Measurements from ENCODE around the gene MSI2. TPM values are rescaled to one million over a fixed set of nuclear protein-coding genes. Genes with fewer than 3 reads are reported as not detected.

MSI2 gene
- polyA plus RNA-seq, 1 of the 3 experiments (the other 2 are of a cell fraction), result 24.1 TPM

DNA sequence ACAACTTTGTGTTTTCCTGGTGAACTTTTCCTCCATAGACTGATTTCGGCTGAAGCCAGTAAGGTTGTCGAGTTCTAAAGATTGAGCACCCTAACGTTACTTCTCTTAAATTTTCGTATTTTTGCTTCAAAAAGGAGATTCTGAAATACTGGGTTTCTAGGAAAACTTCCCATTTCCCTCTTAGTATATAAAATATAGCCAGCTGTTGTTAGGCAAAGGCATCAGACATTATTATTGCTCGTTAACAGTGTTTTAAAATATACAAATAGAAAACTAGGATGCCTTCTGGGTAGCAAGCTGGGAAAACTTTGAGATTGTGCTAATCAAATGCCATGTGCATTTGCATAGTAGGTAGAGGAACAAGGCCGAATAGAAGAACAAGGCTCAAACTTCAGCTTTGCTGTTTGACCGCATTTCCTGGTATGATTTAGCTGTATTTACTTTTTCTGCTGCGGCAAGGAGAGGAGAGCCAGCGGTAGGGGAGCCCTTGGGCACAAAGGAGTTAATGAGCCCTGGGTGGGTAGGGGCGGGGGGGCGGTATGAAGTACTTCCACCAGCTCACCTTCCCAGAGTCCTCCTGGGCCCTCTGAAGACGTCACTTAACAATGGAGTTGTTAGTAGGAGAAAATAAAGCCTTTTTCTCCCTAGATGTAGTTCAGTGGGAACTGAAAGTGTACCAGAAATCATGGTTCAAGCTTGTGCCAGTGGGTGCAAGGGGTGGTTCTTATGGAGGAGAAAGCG, 151.9 kb downstream of the MSI2 start:
- no peak overlapping the region for H3K9ac ChIP-seq
- no peak overlapping the region for H3K4me3 ChIP-seq (ENCODE audit: low read depth in 2 of 2, low read length in 1 of 2)
- ChIA-PET CTCF (interaction anchor here (0.9 to 1.6 kb wide), 5 partner anchors 9 to 425 kb away, joined by 3 to 5 read pairs (median 4); no protein-coding TSS in a partner anchor), POLR2A (no interaction called here)
- no peaks in the 10 kb centered on the region for H3K9me3 ChIP-seq
- H4K20me1 ChIP-seq (ENCODE audit: insufficient read depth), result no peaks in the 10 kb centered on the region
- H3K27ac ChIP-seq (ENCODE audit: low read depth in 2 of 2, low read length in 1 of 2), result peak overlapping the region in 1 of 2 experiments; percentile 55; a peak in 1 of 4 replicates
- no peak overlapping the region for H3K4me2 ChIP-seq
- H3F3A ChIP-seq (replicated peaks; ENCODE audit: insufficient read depth), result no peaks in the 10 kb centered on the region
- no peaks in the 10 kb centered on the region for H3K27me3 ChIP-seq (ENCODE audit: insufficient read depth)
- H2AFZ ChIP-seq (ENCODE audit: low read depth), result no peak overlapping the region
- no peaks in the 10 kb centered on the region for H3K79me2 ChIP-seq (ENCODE audit: insufficient read depth)
- DNase-seq, result no peak
- peaks cover 5 to 36% of the 10 kb centered on the region in 2 experiments; a peak in 3 of 4 replicates for H3K4me1 ChIP-seq (ENCODE audit: control insufficient read depth in 1 of 2, insufficient read depth in 2 of 2, low read depth in 1 of 2, low read length in 1 of 2)
- H3K36me3 ChIP-seq (replicated peaks in 1 of 2; ENCODE audit: control insufficient read depth in 1 of 2, insufficient read depth in 2 of 2, low read length in 1 of 2), result peaks cover 0 to 15% of the 10 kb centered on the region in 2 experiments
- TF ChIP-seq MXI1 (IDR thresholded peaks at IDR 0.05; ENCODE audit: low read depth, low read length) (no peak), EP300 (IDR thresholded peaks at IDR 0.05; ENCODE audit: borderline replicate concordance in 1 of 2, low read depth in 1 of 2, low read length in 1 of 2) (no peak), TCF12 (IDR thresholded peaks at IDR 0.05) (no peak), RFX5 (IDR thresholded peaks at IDR 0.05; ENCODE audit: low read length) (no peak), CHD2 (IDR thresholded peaks at IDR 0.05; ENCODE audit: low read length, partially characterized antibody) (no peak), TAF1 (IDR thresholded peaks at IDR 0.05; ENCODE audit: borderline replicate concordance, low read depth, low read length) (no peak), FOSL2 (IDR thresholded peaks at IDR 0.05; ENCODE audit: borderline replicate concordance, low read depth) (no peak), NFIC (IDR thresholded peaks at IDR 0.05; ENCODE audit: borderline replicate concordance) (no peak), FOXM1 (IDR thresholded peaks at IDR 0.05; ENCODE audit: low read depth) (no peak), MAX (IDR thresholded peaks at IDR 0.05; ENCODE audit: low read depth) (no peak), YY1 (IDR thresholded peaks at IDR 0.05; ENCODE audit: low read depth) (no peak)
- no peaks in the 10 kb centered on the region for H3K9me2 ChIP-seq
- WGBS (ENCODE audit: low lambda C conversion rate), result 94% methylated on average over 13 of the region's 13 CpGs

- no peak overlapping the region for H3K4me2 ChIP-seq
- no peaks in the 10 kb centered on the region for H4K20me1 ChIP-seq (ENCODE audit: insufficient read depth)
- peaks cover 5 to 27% of the 10 kb centered on the region in 2 experiments; a peak in 3 of 4 replicates for H3K4me1 ChIP-seq (ENCODE audit: control insufficient read depth in 1 of 2, insufficient read depth in 2 of 2, low read depth in 1 of 2, low read length in 1 of 2)
- no peaks in the 10 kb centered on the region for H3F3A ChIP-seq (replicated peaks; ENCODE audit: insufficient read depth)
- WGBS (ENCODE audit: low lambda C conversion rate), result 81% methylated on average over 6 of the region's 6 CpGs
- CTCF ChIA-PET, result interaction anchor here (1.2 to 1.4 kb wide), 3 partner anchors 26 to 167 kb away, joined by 5 to 6 read pairs (median 5); no protein-coding TSS in a partner anchor
- no peaks in the 10 kb centered on the region for H3K9me2 ChIP-seq
- DNase-seq, result no peak
- H3K4me3 ChIP-seq (ENCODE audit: low read depth in 2 of 2, low read length in 1 of 2), result no peak overlapping the region
- TF ChIP-seq RAD21 (IDR thresholded peaks at IDR 0.05; ENCODE audit: low read length) (no peak), YY1 (IDR thresholded peaks at IDR 0.05; ENCODE audit: low read depth) (no peak), CHD2 (IDR thresholded peaks at IDR 0.05; ENCODE audit: low read length, partially characterized antibody) (no peak), EP300 (IDR thresholded peaks at IDR 0.05; ENCODE audit: borderline replicate concordance in 1 of 2, low read depth in 1 of 2, low read length in 1 of 2) (no peak), MAX (IDR thresholded peaks at IDR 0.05; ENCODE audit: low read depth) (no peak), POLR2AphosphoS5 (IDR thresholded peaks at IDR 0.05; ENCODE audit: low read depth, low read length) (no peak), RCOR1 (IDR thresholded peaks at IDR 0.05; ENCODE audit: low read length) (no peak), CTCF (IDR thresholded peaks at IDR 0.05) (no peak), REST (IDR thresholded peaks at IDR 0.05; ENCODE audit: low read depth, low read length) (no peak), FOSL2 (IDR thresholded peaks at IDR 0.05; ENCODE audit: borderline replicate concordance, low read depth) (no peak), FOXM1 (IDR thresholded peaks at IDR 0.05; ENCODE audit: low read depth) (no peak)
- H3K9ac ChIP-seq, result no peak overlapping the region
- POLR2A ChIA-PET, result no interaction called here
- peak overlapping the region in 1 of 2 experiments; percentile 68; a peak in 2 of 4 replicates for H3K27ac ChIP-seq (ENCODE audit: low read depth in 2 of 2, low read length in 1 of 2)
- peaks cover 0 to 4% of the 10 kb centered on the region in 2 experiments for H3K36me3 ChIP-seq (replicated peaks in 1 of 2; ENCODE audit: control insufficient read depth in 1 of 2, insufficient read depth in 2 of 2, low read length in 1 of 2)
- no peaks in the 10 kb centered on the region for H3K9me3 ChIP-seq
- no peaks in the 10 kb centered on the region for H3K79me2 ChIP-seq (ENCODE audit: insufficient read depth)
- no peaks in the 10 kb centered on the region for H3K27me3 ChIP-seq (ENCODE audit: insufficient read depth)
- no peak overlapping the region for H2AFZ ChIP-seq (ENCODE audit: low read depth)
These were observed 153.8 kb downstream of the MSI2 start for GRCh38 chr17:57410169-57410568.
